Calu3 (cell line): ENCODE measurements around the gene APOL6. TPM values are rescaled to one million over a fixed set of nuclear protein-coding genes. Genes with fewer than 3 reads are reported as not detected.

ENCODE experiments used
- BruUV-seq: library from RNA; stranded (reverse); fragments of 400-500 nt; replicated peaks from 2 replicates; lab custom pipeline; 2021; lab: Mats Ljungman, UMichigan
- CTCF ChIA-PET: fragments of 300-600 bp; sonication (Branson Sonifier 250); formaldehyde crosslinking; loops from one replicate; lab custom pipeline; 2022; ENCODE audit warnings: antibody characterized with exemption; lab: Charles Lee
- DNase-seq: peaks from one replicate; pipeline ENCODE4 v3.0.0; 2022
- H3K27ac Mint-ChIP-seq: one replicate; pipeline ENCODE4 v1.8.0; 2022; ENCODE audit warnings: mixed read lengths; ENCODE audit not compliant: unreplicated experiment
- H3K27me3 Mint-ChIP-seq: one replicate; pipeline ENCODE4 v1.8.0; 2022; ENCODE audit warnings: mixed read lengths; ENCODE audit not compliant: unreplicated experiment
- H3K36me3 Mint-ChIP-seq: one replicate; pipeline ENCODE4 v1.8.0; 2022; ENCODE audit warnings: mild to moderate bottlenecking, moderate library complexity, mixed read lengths; ENCODE audit not compliant: insufficient read depth, unreplicated experiment
- H3K4me1 Mint-ChIP-seq: one replicate; pipeline ENCODE4 v1.8.0; 2022; ENCODE audit warnings: mild to moderate bottlenecking, low read depth, mixed read lengths; ENCODE audit not compliant: unreplicated experiment
- H3K4me3 Mint-ChIP-seq: one replicate; pipeline ENCODE4 v1.8.0; 2022; ENCODE audit warnings: mild to moderate bottlenecking, low read depth, moderate library complexity, mixed read lengths; ENCODE audit not compliant: unreplicated experiment
- H3K9me3 Mint-ChIP-seq: one replicate; pipeline ENCODE4 v1.8.0; 2022; ENCODE audit warnings: low read depth, mixed read lengths; ENCODE audit not compliant: unreplicated experiment
- intact Hi-C: fragments of 100-400 bp; cut with micrococcal nuclease; formaldehyde crosslinking; loops from one replicate; pipeline ENCODE4 v1.10.0; 2022; ENCODE audit not compliant: unreplicated experiment
- total RNA-seq: library from RNA; stranded (reverse); gene quantifications from 2 replicates; pipeline ENCODE4 v1.2.3, GENCODE V29; 2022
- TF ChIP-seq, protein P1 (sequence below): fragments of 200-600 bp; IDR thresholded peaks from one replicate; pipeline ENCODE4 v1.8.0; 2022; ENCODE audit warnings: antibody characterized with exemption; ENCODE audit not compliant: unreplicated experiment

Gene APOL6
- total RNA-seq, 1 experiment from 2014 or later, result 24.0 TPM

DNA sequence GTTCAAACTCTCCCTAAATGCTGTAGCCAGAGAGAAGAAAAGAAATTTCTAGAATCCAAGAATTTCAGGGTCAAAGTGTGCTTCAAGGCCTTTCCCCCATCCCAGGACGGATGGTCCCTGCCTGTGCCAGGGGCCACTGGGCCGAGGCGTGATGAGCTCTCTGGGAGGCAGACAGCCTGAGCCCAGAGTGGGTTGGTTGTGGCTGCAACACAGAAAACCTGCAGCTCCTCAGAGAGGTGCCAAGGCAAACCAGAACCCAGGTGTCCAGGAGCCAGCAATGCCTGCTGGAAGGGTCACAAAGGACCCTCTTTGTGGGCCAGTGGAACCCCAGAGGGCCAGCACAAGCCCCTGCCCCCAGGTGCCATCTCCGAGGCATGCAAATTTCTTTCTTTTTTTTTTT, 2.6 kb upstream of the APOL6 start:
- CTCF ChIA-PET, result interaction anchor here (0.8 kb wide), 2 partner anchors 16 to 18 kb away, joined by 4 read pairs; no protein-coding TSS in a partner anchor
- Mint-ChIP-seq H3K27me3 (no peaks in the 10 kb centered on the region), H3K27ac (no peak overlapping the region), H3K4me3 (no peak overlapping the region), H3K4me1 (peaks cover 15% of the 10 kb centered on the region), H3K9me3 (no peaks in the 10 kb centered on the region), H3K36me3 (peaks cover 17% of the 10 kb centered on the region)
- DNase-seq, result no peak
- no TSS peak for BruUV-seq
- TF ChIP-seq, protein P1, sequence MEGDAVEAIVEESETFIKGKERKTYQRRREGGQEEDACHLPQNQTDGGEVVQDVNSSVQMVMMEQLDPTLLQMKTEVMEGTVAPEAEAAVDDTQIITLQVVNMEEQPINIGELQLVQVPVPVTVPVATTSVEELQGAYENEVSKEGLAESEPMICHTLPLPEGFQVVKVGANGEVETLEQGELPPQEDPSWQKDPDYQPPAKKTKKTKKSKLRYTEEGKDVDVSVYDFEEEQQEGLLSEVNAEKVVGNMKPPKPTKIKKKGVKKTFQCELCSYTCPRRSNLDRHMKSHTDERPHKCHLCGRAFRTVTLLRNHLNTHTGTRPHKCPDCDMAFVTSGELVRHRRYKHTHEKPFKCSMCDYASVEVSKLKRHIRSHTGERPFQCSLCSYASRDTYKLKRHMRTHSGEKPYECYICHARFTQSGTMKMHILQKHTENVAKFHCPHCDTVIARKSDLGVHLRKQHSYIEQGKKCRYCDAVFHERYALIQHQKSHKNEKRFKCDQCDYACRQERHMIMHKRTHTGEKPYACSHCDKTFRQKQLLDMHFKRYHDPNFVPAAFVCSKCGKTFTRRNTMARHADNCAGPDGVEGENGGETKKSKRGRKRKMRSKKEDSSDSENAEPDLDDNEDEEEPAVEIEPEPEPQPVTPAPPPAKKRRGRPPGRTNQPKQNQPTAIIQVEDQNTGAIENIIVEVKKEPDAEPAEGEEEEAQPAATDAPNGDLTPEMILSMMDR, result no peak
- intact Hi-C loops, result no loop called here

DNA sequence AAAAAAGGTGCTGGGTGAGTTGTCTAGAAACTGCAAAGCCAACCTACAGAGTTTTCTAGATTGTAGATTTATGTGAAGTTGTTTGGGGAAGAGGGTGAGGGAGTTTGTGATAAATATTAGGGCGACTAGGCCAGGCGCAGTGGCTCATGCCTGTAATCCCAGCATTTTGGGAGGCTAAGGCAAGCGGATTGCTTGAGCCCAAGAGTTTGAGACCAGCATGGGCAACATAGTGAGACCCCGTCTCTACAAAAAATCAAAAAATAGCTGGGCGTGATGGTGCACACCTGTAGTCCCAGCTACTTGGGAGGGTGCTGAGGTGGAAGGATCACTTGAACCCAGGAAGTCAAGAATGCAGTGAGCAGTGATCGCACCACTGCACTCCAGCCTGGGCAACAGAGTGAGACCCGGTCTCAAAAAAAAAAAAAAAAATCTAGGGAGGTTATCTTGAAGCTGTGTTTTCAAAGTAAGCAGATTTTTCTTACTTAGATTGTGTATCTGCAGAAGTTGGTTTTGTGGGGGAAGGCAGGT, 844 bp downstream of the APOL6 start:
- no TSS peak for BruUV-seq
- TF ChIP-seq, protein P1, result no peak
- Mint-ChIP-seq H3K36me3 (peaks cover 17% of the 10 kb centered on the region), H3K4me3 (peak overlapping the region; percentile 97), H3K27ac (peak overlapping the region; percentile 100), H3K4me1 (peaks cover 15% of the 10 kb centered on the region), H3K9me3 (peaks cover 5% of the 10 kb centered on the region), H3K27me3 (no peaks in the 10 kb centered on the region)
- intact Hi-C loops, result no loop called here
- no peak for DNase-seq
- CTCF ChIA-PET, result interaction anchor here (0.6 to 2.2 kb wide), 5 partner anchors 18 to 410 kb away, joined by 3 to 6 read pairs (median 5); no protein-coding TSS in a partner anchor

DNA sequence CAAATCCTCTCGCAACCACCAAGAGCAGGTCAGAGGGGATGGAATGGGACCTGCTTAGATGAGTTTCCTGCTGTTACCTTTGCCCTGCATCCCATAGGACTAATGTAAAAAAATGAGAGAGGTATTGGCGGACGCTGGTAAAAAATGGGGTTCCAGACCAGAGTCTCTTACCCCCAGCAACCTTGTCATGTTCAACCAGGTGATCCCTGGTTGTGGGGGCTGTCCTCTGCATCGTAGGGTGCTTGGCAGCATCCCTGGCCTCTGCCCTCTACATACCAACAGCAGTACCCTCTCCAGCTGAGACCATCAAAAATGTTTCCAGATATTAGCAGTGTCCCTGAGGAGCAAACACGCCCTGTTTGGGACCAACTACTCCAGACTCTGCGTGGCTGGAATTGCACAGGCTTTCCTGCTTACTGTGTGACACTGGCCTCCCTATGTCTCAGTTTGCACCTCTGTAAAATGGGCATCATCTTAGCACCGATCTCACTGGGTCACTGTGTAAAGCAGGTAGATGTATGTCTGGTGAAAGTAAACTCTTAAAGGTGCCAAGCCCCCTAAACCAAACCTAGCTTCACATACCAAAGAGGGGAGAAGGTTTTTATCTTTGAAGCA, 1.5 kb downstream of the APOL6 start:
- Mint-ChIP-seq H3K9me3 (peaks cover 5% of the 10 kb centered on the region), H3K4me3 (peak overlapping the region; percentile 97), H3K36me3 (peaks cover 17% of the 10 kb centered on the region), H3K27me3 (no peaks in the 10 kb centered on the region), H3K27ac (peak overlapping the region; percentile 100), H3K4me1 (peaks cover 15% of the 10 kb centered on the region)
- intact Hi-C loops, result no loop called here
- TF ChIP-seq, protein P1, result no peak
- no TSS peak for BruUV-seq
- no peak for DNase-seq
- CTCF ChIA-PET, result interaction anchor here (0.6 to 2.2 kb wide), 3 partner anchors 19 to 336 kb away, joined by 4 to 6 read pairs (median 5); no protein-coding TSS in a partner anchor

DNA sequence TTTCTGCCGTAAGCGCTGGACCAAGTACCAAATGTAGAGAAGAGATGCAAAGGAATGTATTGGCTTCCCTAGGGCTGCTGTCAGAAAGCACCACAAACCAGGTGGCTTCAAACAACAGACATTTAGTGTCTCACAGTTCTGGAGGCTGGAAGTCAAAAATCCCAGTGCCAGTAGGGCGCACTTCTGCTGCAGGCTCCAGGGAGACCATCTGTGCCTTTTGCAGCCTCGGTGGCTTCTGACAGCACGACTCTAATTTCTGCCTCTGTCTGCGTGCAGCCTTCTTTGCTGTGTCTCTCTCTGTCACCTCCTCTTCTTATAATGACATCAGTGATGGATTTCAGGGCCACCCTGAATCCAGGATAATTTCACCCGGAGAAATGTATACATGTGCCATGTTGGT, 2.8 kb downstream of the APOL6 start:
- CTCF ChIA-PET, result interaction anchor here (2.2 kb wide), 1 partner anchor 23 kb away, joined by 6 read pairs; no protein-coding TSS in a partner anchor
- intact Hi-C loops, result no loop called here

More for the DNA sequence above, 2.8 kb downstream of the APOL6 start:
- Mint-ChIP-seq H3K27me3 (no peaks in the 10 kb centered on the region), H3K27ac (no peak overlapping the region), H3K9me3 (peaks cover 5% of the 10 kb centered on the region), H3K4me3 (no peak overlapping the region), H3K4me1 (peaks cover 20% of the 10 kb centered on the region), H3K36me3 (peaks cover 19% of the 10 kb centered on the region)
- BruUV-seq, result no TSS peak
- no peak for DNase-seq
- TF ChIP-seq, protein P1, result no peak
